Nephron progenitor cell (in vitro differentiated cells): ENCODE measurements around the gene DIP2C.
"Not testable (repeated sequence)": the region's sequence is repeated elsewhere in the genome, so short reads cannot be mapped to it uniquely, and the experiment has no call there.

Source experiments
- DNase-seq: peaks from one replicate; pipeline ENCODE4 v3.0.0; 2021
- H3K27ac Mint-ChIP-seq: 2 replicates; pipeline ENCODE4 v1.8.0; 2021; ENCODE audit warnings: mild to moderate bottlenecking, moderate library complexity, mixed read lengths
- H3K27me3 Mint-ChIP-seq: 2 replicates; pipeline ENCODE4 v1.8.0; 2021; ENCODE audit warnings: mild to moderate bottlenecking, low read depth, mixed read lengths; ENCODE audit not compliant: poor library complexity
- H3K36me3 Mint-ChIP-seq: 2 replicates; pipeline ENCODE4 v1.8.0; 2021; ENCODE audit warnings: low read depth, mixed read lengths
- H3K4me1 Mint-ChIP-seq: 2 replicates; pipeline ENCODE4 v1.8.0; 2021; ENCODE audit warnings: mixed read lengths
- H3K4me3 Mint-ChIP-seq: 2 replicates; pipeline ENCODE4 v1.8.0; 2021; ENCODE audit warnings: mild to moderate bottlenecking, moderate library complexity, mixed read lengths
- H3K9me3 Mint-ChIP-seq: 2 replicates; pipeline ENCODE4 v1.8.0; 2021; ENCODE audit warnings: mild to moderate bottlenecking, moderate library complexity, mixed read lengths
- CTCF ChIP-seq: fragments of 200-600 bp; sonication (generic); IDR thresholded peaks from 2 replicates; pipeline ENCODE4 v1.5.0; 2021; ENCODE audit warnings: antibody characterized with exemption

Gene DIP2C

GRCh38 chr10:659688-660141 lies 29.8 kb downstream of the DIP2C start:
- Mint-ChIP-seq H3K27me3 (no peaks in the 10 kb centered on the region), H3K36me3 (no peaks in the 10 kb centered on the region), H3K27ac (peak overlapping the region; percentile 50), H3K9me3 (no peaks in the 10 kb centered on the region), H3K4me3 (no peak overlapping the region), H3K4me1 (peaks cover 47% of the 10 kb centered on the region)
- DNase-seq: no peak
- TF ChIP-seq CTCF: no peak

GRCh38 chr10:657816-658350 lies 31.6 kb downstream of the DIP2C start:
- H3K27me3 Mint-ChIP-seq, H3K4me3 Mint-ChIP-seq, H3K36me3 Mint-ChIP-seq, DNase-seq, H3K9me3 Mint-ChIP-seq, H3K27ac Mint-ChIP-seq: not testable (repeated sequence)
- peaks cover 41% of the 10 kb centered on the region for H3K4me1 Mint-ChIP-seq

- H3K27me3 Mint-ChIP-seq: peaks cover 4% of the 10 kb centered on the region
- no peaks in the 10 kb centered on the region for H3K36me3 Mint-ChIP-seq
- peaks cover 40% of the 10 kb centered on the region for H3K4me1 Mint-ChIP-seq
- H3K9me3 Mint-ChIP-seq: no peaks in the 10 kb centered on the region
- no peak for DNase-seq
- H3K4me3 Mint-ChIP-seq: no peak overlapping the region
- TF ChIP-seq CTCF: no peak
- no peak overlapping the region for H3K27ac Mint-ChIP-seq
Observed at GRCh38 chr10:656883-657282, 32.6 kb downstream of the DIP2C start.

GRCh38 chr10:655184-655583 lies 34.3 kb downstream of the DIP2C start:
- Mint-ChIP-seq H3K27ac (no peak overlapping the region), H3K36me3 (peaks cover 4% of the 10 kb centered on the region), H3K4me1 (peaks cover 38% of the 10 kb centered on the region), H3K9me3 (no peaks in the 10 kb centered on the region), H3K4me3 (no peak overlapping the region), H3K27me3 (peaks cover 4% of the 10 kb centered on the region)
- no peak for TF ChIP-seq CTCF
- no peak for DNase-seq

GRCh38 chr10:654647-654996 lies 34.8 kb downstream of the DIP2C start:
- Mint-ChIP-seq H3K4me3 (no peak overlapping the region), H3K27ac (no peak overlapping the region), H3K27me3 (peaks cover 4% of the 10 kb centered on the region), H3K4me1 (peaks cover 37% of the 10 kb centered on the region), H3K36me3 (peaks cover 4% of the 10 kb centered on the region), H3K9me3 (no peaks in the 10 kb centered on the region)
- no peak for DNase-seq
- TF ChIP-seq CTCF: no peak

GRCh38 chr10:653991-654646 lies 35.3 kb downstream of the DIP2C start:
- peaks cover 4% of the 10 kb centered on the region for H3K27me3 Mint-ChIP-seq
- peaks cover 37% of the 10 kb centered on the region for H3K4me1 Mint-ChIP-seq
- H3K9me3 Mint-ChIP-seq: no peaks in the 10 kb centered on the region
- no peak overlapping the region for H3K27ac Mint-ChIP-seq
- DNase-seq: no peak
- peaks cover 4% of the 10 kb centered on the region for H3K36me3 Mint-ChIP-seq
- no peak overlapping the region for H3K4me3 Mint-ChIP-seq
- TF ChIP-seq CTCF: no peak

GRCh38 chr10:652832-653459 lies 36.5 kb downstream of the DIP2C start:
- Mint-ChIP-seq H3K27ac (peak overlapping the region; percentile 86), H3K4me1 (peaks cover 34% of the 10 kb centered on the region)
- not testable (repeated sequence) for H3K36me3 Mint-ChIP-seq, H3K27me3 Mint-ChIP-seq, H3K4me3 Mint-ChIP-seq, DNase-seq, H3K9me3 Mint-ChIP-seq
